Panc1 (cell line): Measurements from ENCODE around the gene GPR137B. TPM values are rescaled to one million over a fixed set of nuclear protein-coding genes. Genes with fewer than 3 reads are reported as not detected.

Experiments used
- ATAC-seq: fragments of 200-7000 bp; cut with Tn5 transposase; 2 replicates; pipeline ENCODE4 v1.9.1; 2020; ENCODE audit warnings: mild to moderate bottlenecking, moderate library complexity
- BruUV-seq: library from RNA; stranded (reverse); fragments of 400-500 nt; replicated peaks from 2 replicates; lab custom pipeline; 2021; lab: Mats Ljungman, UMichigan
- CTCF ChIA-PET: fragments of 300-600 bp; sonication (Branson Sonifier 250); formaldehyde crosslinking; loops from one replicate; lab custom pipeline; 2022; ENCODE audit warnings: antibody characterized with exemption; lab: Charles Lee
- POLR2A ChIA-PET: fragments of 300-600 bp; sonication (Branson Sonifier 250); formaldehyde crosslinking; loops from one replicate; lab custom pipeline; 2022; ENCODE audit warnings: antibody characterized with exemption; lab: Charles Lee
- DNase-seq: peaks from one replicate; pipeline ENCODE4 v3.0.0-alpha.2; 2010; ENCODE audit warnings: low read depth, low spot score
- H3K27ac ChIP-seq: 2 replicates; pipeline ENCODE4 v1.5.1; 2011; ENCODE audit warnings: mild to moderate bottlenecking, low read length, inconsistent platforms
- H3K27me3 ChIP-seq: fragments of 200-500 bp; sonication (Bioruptor generic); 2 replicates; pipeline ENCODE4 v1.6.0; 2014; ENCODE audit warnings: low read length, inconsistent platforms; ENCODE audit not compliant: control insufficient read depth, insufficient read depth
- H3K36me3 ChIP-seq: fragments of 200-500 bp; sonication (Bioruptor generic); 2 replicates; pipeline ENCODE4 v1.5.1; 2014; ENCODE audit warnings: inconsistent platforms, mild to moderate bottlenecking, low read length, moderate library complexity; ENCODE audit not compliant: control insufficient read depth, insufficient read depth
- H3K4me1 ChIP-seq: 2 replicates; pipeline ENCODE4 v1.5.1; 2011; ENCODE audit warnings: inconsistent platforms, mild to moderate bottlenecking, low read length, moderate library complexity; ENCODE audit not compliant: control insufficient read depth, insufficient read depth
- H3K4me3 ChIP-seq, 2 experiments: 2 replicates each; pipeline ENCODE4 v1.5.1; 2011 to 2012; ENCODE audit warnings: low read depth in 2 of 2, low read length in 2 of 2, mild to moderate bottlenecking in 2 of 2, inconsistent platforms in 1 of 2, moderate library complexity in 1 of 2
- H3K9me3 ChIP-seq: fragments of 200-500 bp; sonication (Bioruptor generic); 2 replicates; pipeline ENCODE4 v1.5.1; 2014; ENCODE audit warnings: low read depth, mild to moderate bottlenecking, inconsistent platforms, low read length, moderate library complexity; ENCODE audit not compliant: control insufficient read depth, insufficient read depth
- POLR2AphosphoS5 ChIP-seq: IDR thresholded peaks from 2 replicates; pipeline ENCODE4 v1.6.1; 2012; ENCODE audit warnings: mild to moderate bottlenecking, low read depth, low read length, moderate library complexity
- SIN3A ChIP-seq: IDR thresholded peaks from 2 replicates; pipeline ENCODE4 v1.6.1; 2012; ENCODE audit warnings: low read depth, mild to moderate bottlenecking, low read length, moderate library complexity, borderline replicate concordance; ENCODE audit not compliant: insufficient read depth
- TCF7L2 ChIP-seq: IDR thresholded peaks from 2 replicates; pipeline ENCODE4 v1.6.1; 2011; ENCODE audit warnings: mild to moderate bottlenecking, low read depth, low read length, inconsistent platforms
- in situ Hi-C: cut with HindIII; loops from 2 replicates; pipeline ENCODE4 v1.10.0; 2016; ENCODE audit warnings: low sequenced_read_pairs, low pct_unique_long_range_greater_than_20kb
- intact Hi-C: fragments of 100-400 bp; cut with micrococcal nuclease; formaldehyde crosslinking; loops from one replicate; pipeline ENCODE4 v1.10.0; 2022; ENCODE audit not compliant: unreplicated experiment
- total RNA-seq: library from RNA; stranded (reverse); gene quantifications from one replicate; pipeline ENCODE4 v1.2.1, GENCODE V29; 2021; ENCODE audit not compliant: unreplicated experiment
- TF ChIP-seq, protein P1 (sequence below), 2 experiments: IDR thresholded peaks; 2 replicates each; pipeline ENCODE4 v1.6.1; 2011 to 2012; ENCODE audit warnings: low read depth in 2 of 2, control low read depth in 1 of 2, low read length in 1 of 2, mild to moderate bottlenecking in 1 of 2, moderate library complexity in 1 of 2; ENCODE audit not compliant: insufficient read depth in 1 of 2
- TF ChIP-seq, protein P2 (sequence below): fragments of 450-650 bp; IDR thresholded peaks from 2 replicates; pipeline ENCODE4 v1.5.1; 2017; ENCODE audit warnings: mild to moderate bottlenecking

Gene GPR137B
- total RNA-seq, 1 experiment from 2014 or later: 25.3 TPM

DNA sequence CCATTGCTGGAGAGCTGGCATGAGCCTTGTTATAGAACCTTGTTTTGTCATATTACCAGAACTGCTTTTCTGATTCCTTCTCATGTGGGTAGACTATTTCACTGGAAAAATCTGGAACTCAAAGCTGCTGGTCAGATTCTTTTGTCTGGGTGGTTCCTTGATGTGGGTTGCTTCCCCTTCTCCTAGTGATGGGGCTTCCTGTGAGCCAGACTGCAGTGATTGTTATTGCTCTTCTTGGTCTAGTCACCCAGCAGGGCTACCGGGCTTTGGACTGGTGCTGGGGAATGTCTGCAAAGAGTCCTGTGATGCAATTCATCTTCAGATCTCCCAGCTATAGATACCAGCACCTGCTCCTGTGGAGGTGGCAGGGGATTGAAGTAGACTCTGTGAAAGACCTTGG, 59.4 kb downstream of the GPR137B start:
- Histone ChIP-seq H3K27ac (no peak overlapping the region), H3K4me3 (no peak overlapping the region), H3K4me1 (peaks cover 6% of the 10 kb centered on the region), H3K36me3 (no peaks in the 10 kb centered on the region), H3K9me3 (no peaks in the 10 kb centered on the region), H3K27me3 (no peaks in the 10 kb centered on the region)
- no TSS peak for BruUV-seq
- TF ChIP-seq POLR2AphosphoS5 (no peak), SIN3A (no peak), TCF7L2 (no peak)
- TF ChIP-seq, protein P1, sequence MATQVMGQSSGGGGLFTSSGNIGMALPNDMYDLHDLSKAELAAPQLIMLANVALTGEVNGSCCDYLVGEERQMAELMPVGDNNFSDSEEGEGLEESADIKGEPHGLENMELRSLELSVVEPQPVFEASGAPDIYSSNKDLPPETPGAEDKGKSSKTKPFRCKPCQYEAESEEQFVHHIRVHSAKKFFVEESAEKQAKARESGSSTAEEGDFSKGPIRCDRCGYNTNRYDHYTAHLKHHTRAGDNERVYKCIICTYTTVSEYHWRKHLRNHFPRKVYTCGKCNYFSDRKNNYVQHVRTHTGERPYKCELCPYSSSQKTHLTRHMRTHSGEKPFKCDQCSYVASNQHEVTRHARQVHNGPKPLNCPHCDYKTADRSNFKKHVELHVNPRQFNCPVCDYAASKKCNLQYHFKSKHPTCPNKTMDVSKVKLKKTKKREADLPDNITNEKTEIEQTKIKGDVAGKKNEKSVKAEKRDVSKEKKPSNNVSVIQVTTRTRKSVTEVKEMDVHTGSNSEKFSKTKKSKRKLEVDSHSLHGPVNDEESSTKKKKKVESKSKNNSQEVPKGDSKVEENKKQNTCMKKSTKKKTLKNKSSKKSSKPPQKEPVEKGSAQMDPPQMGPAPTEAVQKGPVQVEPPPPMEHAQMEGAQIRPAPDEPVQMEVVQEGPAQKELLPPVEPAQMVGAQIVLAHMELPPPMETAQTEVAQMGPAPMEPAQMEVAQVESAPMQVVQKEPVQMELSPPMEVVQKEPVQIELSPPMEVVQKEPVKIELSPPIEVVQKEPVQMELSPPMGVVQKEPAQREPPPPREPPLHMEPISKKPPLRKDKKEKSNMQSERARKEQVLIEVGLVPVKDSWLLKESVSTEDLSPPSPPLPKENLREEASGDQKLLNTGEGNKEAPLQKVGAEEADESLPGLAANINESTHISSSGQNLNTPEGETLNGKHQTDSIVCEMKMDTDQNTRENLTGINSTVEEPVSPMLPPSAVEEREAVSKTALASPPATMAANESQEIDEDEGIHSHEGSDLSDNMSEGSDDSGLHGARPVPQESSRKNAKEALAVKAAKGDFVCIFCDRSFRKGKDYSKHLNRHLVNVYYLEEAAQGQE (IDR thresholded peaks at IDR 0.05; ENCODE audit: insufficient read depth in 1 of 2, low read depth in 2 of 2, low read length in 1 of 2): no peak
- TF ChIP-seq, protein P2, sequence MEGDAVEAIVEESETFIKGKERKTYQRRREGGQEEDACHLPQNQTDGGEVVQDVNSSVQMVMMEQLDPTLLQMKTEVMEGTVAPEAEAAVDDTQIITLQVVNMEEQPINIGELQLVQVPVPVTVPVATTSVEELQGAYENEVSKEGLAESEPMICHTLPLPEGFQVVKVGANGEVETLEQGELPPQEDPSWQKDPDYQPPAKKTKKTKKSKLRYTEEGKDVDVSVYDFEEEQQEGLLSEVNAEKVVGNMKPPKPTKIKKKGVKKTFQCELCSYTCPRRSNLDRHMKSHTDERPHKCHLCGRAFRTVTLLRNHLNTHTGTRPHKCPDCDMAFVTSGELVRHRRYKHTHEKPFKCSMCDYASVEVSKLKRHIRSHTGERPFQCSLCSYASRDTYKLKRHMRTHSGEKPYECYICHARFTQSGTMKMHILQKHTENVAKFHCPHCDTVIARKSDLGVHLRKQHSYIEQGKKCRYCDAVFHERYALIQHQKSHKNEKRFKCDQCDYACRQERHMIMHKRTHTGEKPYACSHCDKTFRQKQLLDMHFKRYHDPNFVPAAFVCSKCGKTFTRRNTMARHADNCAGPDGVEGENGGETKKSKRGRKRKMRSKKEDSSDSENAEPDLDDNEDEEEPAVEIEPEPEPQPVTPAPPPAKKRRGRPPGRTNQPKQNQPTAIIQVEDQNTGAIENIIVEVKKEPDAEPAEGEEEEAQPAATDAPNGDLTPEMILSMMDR: no peak
- in situ Hi-C loops: no loop called here
- CTCF ChIA-PET: no interaction called here
- no peak for ATAC-seq
- intact Hi-C loops: no loop called here
- POLR2A ChIA-PET: no interaction called here
- DNase-seq: no peak

DNA sequence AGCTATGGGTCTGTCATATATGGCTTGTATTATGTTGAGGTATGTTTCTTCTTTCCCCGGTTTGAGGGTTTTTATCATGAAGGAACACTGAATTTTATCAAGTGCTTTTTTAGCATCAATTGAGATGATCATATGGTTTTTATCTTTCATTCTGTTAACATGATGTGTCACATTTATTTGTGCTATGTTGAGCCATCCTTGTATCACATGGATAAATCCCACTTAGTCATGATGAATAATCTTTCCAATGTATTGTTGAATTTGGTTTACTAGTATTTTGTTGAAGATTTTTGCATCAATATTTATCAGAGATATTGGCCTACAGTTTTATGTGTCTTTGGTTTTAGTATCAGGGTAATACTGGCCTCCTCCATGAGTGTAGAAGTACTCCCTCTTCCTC, 61.7 kb downstream of the GPR137B start:
- H3K9me3 ChIP-seq: no peaks in the 10 kb centered on the region
- no peaks in the 10 kb centered on the region for H3K27me3 ChIP-seq
- intact Hi-C loops (no loop called here), in situ Hi-C loops (no loop called here)
- TF ChIP-seq POLR2AphosphoS5 (no peak), TCF7L2 (no peak), SIN3A (no peak)
- TF ChIP-seq, protein P1 (IDR thresholded peaks at IDR 0.05; ENCODE audit: insufficient read depth in 1 of 2, low read depth in 2 of 2, low read length in 1 of 2): no peak
- TF ChIP-seq, protein P2: no peak
- no peak overlapping the region for H3K4me3 ChIP-seq
- H3K4me1 ChIP-seq: peaks cover 6% of the 10 kb centered on the region
- POLR2A ChIA-PET: no interaction called here
- CTCF ChIA-PET: no interaction called here
- no peaks in the 10 kb centered on the region for H3K36me3 ChIP-seq
- no peak for DNase-seq
- no peak overlapping the region for H3K27ac ChIP-seq
- ATAC-seq: no peak
- BruUV-seq: no TSS peak
